GM12873 (cell line): Measurements from ENCODE around the gene IGLL5.

ENCODE experiments used
- CTCF ChIP-seq: IDR thresholded peaks from 2 replicates; pipeline ENCODE4 v1.5.1; 2012; ENCODE audit warnings: low read depth, mild to moderate bottlenecking, moderate library complexity, low read length, control low read depth; ENCODE audit not compliant: insufficient read depth; ENCODE audit errors: missing control alignments

The IGLL5 gene

DNA sequence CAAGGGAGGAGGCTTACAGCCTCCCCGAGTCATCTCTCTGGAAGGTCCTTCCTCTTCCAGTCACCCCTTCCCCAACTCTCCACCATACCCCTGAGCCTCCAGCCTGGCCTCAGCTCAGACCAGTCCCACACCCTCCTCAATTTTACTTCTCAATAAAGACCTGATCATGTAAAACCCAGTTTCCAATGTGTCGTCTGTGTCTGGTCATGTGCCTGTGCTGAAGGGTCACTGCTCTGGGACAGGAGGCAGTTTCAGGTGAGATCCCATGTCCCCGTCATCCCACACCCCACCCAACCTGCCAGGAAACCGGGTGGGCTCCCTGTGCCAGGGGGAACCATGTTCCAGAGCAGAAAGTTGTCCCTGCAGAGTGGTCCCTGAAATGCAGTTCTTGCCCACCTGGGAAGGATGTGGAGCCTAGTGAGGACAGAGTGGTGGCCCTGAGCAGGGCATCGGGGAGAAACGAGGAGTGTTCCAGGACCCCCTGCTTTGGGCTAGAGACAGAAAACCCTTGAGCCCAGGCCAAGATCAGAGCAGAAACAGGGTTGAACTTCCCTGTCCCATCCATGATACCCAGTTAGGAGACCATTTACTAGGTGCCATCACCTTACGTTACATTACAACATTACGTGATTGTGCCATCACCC is 19.4 kb downstream of the IGLL5 start:
- TF ChIP-seq CTCF = no peak

DNA sequence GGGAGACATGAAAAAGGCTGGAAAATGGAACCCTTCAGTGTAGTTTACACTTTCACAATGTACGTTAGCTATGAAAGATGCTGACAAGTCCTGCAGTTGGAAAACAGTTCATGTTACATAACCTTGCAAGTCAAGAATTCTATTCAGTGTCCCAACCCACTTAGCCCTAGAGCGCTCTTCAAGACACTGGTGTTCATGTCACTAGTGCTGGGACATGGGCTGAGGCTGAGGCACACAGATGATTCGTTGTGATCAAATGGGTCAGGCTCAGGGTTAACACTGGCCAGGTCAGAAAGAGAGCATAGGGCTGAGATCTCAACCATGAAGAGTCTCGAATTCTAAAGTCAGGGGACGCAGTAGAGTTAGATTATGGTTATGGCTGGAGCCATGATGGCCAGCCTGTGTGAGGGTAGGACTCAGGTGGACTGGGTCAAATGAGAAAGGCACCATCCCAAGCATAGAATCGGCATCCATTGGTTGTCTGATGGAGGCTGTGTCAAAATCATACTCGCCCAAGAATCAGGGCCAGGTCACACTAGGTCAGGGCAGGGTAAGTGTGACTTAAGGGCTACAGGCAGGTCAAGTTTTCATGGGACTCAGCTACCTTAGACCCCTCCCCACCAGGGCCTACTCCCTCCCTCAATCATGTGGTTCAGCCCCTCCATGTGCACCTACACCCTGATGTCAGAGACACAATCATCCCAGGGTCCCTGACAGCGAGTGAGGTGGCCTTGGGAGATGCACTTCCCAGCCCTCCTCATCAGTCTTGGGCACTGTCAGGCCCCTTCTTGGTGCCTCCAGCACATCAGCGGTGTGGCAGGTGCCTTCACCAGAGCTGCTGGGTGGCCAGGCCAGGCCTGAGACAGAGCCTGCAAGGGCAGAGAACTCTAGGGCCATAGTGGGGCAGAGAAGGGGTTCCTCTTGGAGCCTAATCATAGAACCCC is 20.2 kb downstream of the IGLL5 start:
- TF ChIP-seq CTCF = no peak

GRCh38 chr22:22908495-22908861 is 20.9 kb downstream of the IGLL5 start:
- TF ChIP-seq CTCF = no peak

- TF ChIP-seq CTCF = no peak
Observed at GRCh38 chr22:22908941-22909604, 21.5 kb downstream of the IGLL5 start.

DNA sequence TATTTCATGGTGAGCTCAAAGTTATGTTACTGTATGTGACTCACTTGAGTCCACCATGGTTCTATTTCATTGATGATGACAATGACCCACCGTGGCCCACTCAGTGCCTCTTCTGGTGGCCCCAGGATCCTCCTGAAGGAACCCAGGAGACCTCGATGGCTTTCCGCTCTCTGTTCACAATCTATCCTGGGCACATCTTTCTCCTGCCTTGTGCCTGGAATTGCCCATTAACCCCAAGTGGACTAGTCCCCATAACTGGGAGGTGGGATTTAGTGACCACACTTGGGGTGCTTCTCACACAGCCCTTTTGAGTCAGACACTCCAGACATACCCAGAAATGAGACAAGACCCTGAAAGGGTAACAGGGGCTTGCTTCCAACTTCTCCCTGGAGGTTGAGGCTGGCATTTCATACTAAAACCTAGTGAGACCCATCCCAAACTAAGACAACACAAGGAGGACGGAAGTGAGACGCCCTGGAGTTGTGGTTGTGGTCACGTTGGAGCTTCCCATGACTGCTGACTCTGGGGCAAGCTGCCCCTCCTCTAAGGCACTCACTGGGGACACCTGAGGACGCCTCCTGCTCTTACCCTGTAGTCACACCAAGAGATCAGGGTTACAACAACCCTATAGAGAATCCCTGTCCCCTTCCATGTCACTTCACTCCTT is 22.1 kb downstream of the IGLL5 start:
- no peak for TF ChIP-seq CTCF

DNA sequence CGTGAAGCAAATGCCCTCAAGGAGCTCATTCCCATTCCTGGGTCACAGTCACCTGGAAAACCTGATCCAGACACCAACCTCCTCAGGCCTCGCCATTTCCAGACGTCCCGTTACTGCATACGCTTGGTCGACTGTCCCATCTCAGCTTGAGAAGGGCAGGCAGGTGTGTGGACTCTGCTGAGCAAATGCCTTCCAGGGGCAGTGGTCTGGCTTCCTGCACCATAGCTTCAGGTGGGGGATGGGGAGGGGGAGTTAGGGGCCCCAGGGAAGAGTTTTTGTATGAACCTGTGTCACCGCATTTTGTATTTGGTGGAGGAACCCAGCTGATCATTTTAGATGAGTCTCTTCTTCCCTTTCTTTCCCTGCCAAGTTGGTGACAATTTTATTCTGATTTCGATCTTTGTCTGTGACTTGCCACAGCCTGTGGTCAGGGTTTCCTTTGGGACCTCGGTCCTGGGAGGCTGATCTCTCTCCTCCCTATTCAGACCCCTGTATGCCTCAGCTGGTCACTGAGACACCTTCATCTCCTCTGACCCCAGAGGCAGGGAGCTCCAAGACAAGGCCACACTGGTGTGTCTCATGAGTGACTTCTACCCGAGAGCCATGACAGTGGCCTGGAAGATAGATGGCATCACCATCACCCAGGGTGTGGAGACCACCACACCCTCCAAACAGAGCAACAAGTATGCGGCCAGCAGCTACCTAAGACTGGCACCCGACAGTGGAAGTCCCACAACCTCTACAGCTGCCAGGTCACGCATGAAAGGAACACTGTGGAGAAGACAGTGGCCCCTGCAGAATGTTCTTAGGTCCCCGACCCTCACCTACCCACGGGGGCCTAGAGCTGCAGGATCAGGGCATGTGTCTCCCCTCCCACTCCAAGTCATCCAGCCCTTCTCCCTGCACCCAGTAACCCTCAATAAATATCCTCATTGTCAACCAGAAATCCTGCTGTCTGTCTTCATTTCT is 22.9 kb downstream of the IGLL5 start:
- TF ChIP-seq CTCF = no peak
